ENCODE data around the gene WRAP53.

Gene WRAP53

GRCh38 chr17:7747635-7748071 lies 59.4 kb downstream of the WRAP53 start:
- DNase-seq = no peak

GRCh38 chr17:7748076-7748775 lies 59.9 kb downstream of the WRAP53 start:
- DNase-seq = no peak

GRCh38 chr17:7750321-7750821 lies 62.1 kb downstream of the WRAP53 start:
- DNase-seq = no peak

Measured in CD4-positive, alpha-beta T cell treated with Interleukin-15 for 1 hour (primary cell).